T1000 (cell line): ENCODE measurements around the gene CD46.
"Not testable (repeated sequence)": the region's sequence is repeated elsewhere in the genome, so short reads cannot be mapped to it uniquely, and the experiment has no call there.

Experiments
- DNase-seq: peaks from one replicate; lab custom pipeline; 2025; ENCODE audit warnings: mixed read lengths; lab: John Stamatoyannopoulos, UW

The CD46 gene

DNA sequence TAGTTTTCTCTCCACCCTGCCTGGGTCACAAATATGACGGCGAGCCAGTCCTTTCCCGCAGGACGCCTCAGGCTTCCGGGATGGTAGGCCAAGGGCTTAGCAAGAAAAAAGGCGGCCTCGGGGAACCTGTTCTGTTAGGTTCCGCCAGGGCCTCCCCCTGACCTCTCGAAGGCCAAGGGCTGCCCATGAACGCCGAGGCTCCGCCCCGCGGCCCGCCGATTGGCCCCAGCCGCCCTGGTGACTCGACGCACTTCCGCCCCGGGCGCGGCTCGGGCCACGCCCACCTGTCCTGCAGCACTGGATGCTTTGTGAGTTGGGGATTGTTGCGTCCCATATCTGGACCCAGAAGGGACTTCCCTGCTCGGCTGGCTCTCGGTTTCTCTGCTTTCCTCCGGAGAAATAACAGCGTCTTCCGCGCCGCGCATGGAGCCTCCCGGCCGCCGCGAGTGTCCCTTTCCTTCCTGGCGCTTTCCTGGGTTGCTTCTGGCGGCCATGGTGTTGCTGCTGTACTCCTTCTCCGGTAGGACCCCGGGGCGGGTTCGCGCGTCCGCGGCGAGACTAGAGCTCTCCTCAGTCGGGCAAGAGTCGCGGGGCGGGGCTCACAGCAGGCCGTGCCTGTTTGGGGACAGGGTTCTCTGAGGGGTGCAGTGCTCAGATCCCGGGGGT is at the start of gene CD46:
CD46 (plus strand) TSS at position 265 of the 666 bp plus-strand sequence; CDS start at position 424, 159 bp downstream.
- DNase-seq: peak; percentile 89

DNA sequence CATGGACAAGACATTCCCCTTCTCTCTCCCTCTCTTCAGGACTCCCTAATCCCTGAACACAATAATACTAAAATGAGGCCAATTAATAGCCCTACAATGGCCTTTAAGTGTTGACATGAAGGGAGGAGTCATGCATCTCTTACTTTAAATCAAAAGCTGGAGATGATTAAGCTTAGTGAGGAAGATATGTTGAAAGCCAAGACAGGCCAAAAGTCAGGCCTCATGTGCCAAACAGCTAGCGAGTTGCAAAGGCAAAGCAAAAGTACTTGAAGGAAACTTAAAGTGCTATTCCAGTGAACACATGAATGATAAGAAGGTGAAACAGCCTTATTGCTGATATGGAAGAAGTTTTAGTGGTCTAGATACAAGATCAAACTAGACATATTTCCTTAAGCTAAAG is 49.5 kb upstream of the CD46 start:
- DNase-seq: no peak

DNA sequence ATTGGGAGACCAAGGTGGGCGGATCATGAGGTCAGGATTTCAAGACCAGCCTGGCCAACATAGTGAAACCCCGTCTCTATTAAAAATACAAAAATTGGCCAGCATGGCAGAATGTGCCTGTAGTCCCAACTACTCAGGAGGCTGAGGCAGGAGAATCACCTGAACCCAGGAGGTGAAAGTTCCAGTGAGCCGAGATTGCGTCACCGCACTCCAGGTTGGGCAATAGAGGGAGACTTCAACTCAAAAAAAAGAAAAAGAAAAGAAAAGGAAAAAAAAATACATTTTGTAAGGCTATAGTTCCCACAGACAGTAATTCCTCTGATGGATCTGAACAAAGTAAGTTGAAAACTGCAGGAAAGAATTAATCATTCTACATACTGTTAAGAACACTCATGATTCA is 48.1 kb upstream of the CD46 start:
- no peak for DNase-seq

DNA sequence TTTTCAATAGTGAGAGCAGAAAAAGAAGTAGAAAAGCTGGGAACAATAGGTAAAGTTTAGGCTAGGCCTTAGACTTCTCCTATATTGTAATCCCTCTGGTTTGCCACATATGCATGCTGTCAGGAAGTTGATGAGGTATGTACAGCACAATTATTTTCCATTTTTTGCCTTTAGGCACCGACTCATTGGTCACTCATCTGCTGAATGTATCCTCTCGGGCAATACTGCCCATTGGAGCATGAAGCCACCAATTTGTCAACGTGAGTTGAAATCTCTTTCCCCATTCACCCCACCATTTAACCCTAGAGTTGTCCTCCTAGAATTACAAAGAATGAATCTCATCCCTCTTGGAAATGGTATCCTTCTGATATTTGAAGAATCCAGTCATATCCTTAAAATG is 43.9 kb upstream of the CD46 start:
- peak; percentile 6 for DNase-seq

DNA sequence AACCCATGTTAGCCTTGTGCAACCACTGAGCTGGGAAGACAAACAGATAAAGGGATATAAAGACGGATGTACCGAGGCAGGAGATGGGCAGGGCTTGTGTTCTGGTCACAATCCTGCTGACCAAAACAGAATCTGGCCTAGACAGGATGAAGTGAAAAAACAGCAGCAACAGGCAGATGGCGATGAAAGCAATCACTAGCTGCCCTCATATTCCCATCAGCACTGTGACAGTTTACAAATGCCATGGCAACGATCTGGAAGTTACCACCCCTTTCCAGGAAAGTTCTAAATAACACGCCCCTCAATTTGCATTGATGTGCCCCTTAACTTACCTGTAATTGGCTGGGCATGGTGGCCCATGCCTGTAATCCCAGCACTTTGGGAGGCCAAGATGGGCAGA is 40.6 kb upstream of the CD46 start:
- no peak for DNase-seq

DNA sequence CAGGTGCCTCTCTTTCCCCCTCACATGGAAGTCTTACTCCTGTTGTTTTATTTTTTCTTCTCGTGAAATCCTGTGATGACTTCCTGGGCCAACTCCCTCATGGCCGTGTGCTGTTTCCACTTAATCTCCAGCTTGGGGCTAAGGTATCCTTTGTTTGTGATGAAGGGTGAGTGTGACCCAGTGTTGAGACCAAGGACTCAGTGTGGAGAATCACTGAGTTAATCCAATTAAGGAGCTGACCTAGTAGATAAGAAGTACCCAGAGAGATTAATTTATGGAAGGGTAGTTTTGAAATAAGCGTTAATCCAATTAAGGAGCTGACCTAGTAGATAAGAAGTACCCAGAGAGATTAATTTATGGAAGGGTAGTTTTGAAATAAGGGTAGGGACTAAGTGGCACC is 39.2 kb upstream of the CD46 start:
- DNase-seq: not testable (repeated sequence)

DNA sequence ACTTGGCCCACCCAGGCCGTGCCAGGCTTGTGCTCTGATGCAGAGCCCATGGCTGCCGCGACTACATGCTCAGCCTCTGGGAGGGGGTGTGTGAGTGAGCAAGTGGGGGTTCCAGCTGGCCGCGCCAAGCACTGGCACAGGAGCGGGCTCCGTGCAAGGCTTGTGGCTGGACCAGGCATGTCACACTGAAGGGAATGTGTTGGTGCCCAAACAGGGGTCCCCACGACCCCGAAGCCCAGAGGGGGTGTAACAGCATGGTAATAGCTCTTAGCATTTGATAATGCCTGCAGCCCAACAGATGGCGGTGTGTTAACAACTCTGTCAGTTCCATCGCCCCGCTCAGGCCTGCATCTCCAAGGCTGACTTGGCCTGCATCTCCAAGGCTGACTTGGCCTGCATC is 38.3 kb upstream of the CD46 start:
- no peak for DNase-seq

DNA sequence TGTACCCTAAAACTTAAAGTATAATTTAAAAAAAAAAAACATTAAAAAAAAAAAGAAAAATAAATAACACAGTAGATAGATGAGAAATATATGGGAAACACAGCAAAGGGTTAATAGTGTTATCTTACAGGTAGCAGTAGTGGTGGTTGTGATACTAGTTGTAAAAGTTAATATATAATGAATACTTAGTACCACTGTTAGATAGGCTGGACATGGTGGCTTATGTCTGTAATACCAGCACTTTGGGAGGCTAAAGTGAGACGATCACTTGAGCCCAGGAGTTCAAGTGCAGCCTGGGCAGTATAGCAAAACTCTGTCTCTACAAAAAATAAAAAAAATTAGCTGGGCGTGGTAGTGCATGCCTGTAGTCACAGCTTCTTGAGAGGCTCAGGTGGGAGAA is 32.6 kb upstream of the CD46 start:
- no peak for DNase-seq

DNA sequence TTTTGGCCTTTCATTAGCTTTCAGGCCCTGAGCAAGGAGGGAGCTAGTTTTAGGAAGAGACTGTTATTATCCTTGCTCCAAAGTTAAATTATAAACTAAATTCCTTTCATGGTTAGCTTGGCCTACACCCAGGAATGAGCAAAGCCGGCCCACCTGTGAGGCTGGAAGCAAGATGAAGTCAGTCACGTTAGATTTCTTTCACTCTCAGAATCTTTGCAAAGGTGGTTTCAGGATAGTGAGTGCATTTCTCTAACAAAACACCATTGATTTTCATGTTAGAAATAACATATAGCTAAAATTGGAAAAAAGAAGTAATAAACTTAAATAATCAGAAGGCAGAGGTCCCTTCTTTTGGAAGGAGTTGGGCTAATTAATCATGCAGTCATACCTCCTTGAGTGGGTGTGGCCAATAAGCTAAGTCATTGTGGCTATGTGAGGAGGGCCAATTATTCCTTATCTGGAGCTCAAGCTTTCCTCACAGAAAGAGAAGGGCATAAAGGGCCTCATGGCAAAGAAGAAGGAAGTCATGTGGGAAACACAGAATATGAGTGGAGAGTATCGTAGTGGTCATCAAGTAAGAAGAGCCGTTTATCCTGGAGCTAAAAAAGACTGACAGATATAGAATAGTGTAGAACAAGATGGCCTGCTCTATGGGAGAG is 23.5 kb upstream of the CD46 start:
- not testable (repeated sequence) for DNase-seq

DNA sequence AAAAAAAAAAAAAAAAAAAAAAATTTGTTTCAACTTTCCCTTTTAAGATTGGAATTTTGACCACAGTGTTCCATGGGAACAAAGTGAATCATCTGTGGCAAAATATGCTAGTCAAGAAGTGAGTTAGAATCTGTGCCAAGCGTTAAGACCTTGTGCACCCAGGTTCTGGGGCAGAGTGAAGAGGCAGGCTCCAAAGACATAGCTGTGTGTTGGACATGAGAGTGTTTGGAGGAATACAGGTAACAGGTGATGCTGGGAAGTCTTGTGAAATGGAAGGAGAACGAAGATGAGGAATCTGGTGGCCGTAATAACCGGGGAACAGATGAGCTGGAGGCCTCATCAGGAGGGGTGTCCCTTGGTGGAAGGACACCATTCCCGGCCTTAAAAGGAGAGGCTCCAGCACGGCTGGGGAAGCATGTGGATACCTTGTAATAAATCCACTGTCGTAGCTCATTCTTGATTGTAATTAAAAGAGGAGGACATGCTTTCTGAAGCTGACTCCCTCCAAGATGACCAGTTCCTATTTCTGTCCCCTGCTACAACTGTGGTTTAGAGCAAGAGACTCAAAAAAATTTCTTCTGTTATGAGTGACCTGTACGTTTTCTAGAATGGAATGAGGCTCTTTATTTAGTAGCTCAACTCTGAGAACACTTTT is 14.2 kb upstream of the CD46 start:
- DNase-seq: not testable (repeated sequence)

DNA sequence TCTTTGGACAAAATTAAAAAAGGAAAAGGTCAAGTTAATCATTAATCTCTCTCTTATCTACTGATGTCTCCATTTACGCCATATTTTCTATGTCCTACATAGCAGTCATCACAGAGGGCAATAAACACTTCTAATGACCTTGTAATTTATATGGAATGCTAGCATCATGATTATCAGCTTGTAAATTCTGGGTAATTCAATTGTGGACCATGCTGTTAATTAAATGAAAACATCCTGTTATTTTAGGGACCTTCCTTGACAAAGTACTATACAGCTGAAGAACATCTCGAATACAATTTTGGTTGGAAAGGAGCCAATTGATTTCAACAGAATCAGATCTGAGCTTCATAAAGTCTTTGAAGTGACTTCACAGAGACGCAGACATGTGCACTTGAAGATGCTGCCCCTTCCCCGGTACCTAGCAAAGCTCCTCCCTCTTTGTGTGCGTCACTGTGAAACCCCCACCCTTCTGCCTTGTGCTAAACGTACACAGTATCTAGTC is 13.6 kb upstream of the CD46 start:
- DNase-seq: not testable (repeated sequence)

DNA sequence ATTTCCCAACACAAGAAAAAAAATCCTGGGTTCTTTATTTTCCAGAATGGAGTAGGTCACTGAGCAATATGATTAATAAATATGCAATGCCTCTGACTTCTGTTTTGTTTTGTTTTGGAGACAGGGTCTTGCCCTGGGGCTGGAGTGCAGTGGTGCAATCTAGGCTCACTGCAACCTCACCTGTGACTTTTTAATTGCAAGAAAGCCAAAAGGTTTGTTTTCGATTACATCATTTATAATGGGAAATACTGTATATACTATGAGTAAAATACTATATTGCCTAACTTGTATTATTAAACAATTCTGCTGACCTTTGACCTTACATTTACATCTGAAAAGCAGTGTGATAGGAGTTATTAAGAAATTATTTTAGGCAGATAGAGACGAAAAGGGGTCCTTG is 11.6 kb upstream of the CD46 start:
- DNase-seq: no peak

DNA sequence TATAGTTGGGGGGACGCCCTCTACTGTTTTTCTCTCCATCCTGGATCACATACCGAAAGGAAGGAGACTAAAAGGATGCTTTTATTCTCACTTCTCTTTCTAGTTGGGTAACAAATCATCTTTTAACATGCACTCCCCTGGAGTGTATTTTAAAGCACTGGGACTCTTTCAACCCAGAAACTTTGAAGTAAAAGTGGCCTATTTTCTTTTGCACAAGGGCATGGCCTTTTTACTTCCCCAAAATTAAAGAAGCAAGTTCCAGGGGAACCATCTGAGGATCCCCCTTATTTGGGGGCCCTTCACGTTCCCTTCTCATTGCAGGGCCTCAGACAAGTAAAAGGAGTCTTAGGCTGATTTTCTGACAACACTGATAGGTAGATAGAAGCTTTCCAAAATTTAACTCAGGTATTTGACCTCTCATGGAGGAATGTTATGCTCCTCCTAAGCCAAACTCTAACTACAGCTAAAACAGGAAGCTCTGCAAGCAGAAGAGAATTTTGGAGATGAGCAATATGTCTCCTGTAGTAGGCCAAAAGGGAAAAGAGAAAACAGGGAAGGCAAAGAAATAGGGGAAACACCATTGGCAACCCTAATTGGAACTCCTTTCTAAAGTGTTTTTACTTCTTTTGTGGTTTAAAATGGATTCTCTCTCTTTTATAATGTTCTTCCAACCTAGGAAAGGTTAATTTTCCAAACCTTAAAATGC is 8.9 kb upstream of the CD46 start:
- no peak for DNase-seq

DNA sequence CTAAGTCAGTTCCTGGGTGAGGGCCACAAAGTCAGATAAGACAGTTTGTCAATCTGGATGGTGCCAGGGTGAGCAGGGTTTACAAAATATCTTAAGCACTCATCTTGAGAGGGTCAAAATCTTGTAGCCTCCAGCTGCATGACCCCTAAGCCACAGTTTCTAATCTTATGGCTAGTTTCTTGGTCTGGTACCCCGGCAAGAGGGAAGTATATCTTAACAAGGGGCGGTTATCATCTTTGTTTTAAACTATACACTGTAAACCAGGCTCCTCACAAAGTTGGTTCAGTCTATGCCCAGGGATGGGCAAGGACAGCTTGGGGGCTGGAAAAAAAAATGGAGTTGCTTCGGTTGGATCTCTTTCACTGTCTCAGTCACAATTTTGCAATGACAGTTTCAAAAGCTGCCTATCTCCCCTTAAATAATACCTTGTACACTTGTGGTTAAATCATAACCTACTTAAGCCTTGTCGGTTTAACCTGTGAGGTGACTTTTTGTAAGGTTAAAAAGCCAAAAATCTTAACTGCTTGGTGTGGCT is 7.8 kb upstream of the CD46 start:
- no peak for DNase-seq

DNA sequence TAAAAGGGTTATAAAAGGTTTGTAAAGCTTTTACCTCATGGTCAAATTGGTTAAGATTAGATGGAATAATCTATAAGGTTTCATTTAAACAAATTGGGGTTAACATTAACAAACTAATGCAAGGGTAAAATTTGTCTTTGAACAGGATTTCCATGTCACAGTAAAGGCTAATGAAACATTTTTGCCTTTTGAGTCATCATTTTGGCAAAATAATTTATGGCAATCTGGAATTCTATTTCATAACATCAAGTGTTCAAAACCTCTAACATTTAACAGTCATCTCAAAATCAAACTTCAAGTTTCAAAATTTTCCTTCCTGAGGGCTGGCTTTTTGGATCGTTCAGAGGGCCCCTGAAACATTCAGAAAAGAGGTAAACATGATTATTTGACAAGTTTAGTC is 6.6 kb upstream of the CD46 start:
- no peak for DNase-seq

DNA sequence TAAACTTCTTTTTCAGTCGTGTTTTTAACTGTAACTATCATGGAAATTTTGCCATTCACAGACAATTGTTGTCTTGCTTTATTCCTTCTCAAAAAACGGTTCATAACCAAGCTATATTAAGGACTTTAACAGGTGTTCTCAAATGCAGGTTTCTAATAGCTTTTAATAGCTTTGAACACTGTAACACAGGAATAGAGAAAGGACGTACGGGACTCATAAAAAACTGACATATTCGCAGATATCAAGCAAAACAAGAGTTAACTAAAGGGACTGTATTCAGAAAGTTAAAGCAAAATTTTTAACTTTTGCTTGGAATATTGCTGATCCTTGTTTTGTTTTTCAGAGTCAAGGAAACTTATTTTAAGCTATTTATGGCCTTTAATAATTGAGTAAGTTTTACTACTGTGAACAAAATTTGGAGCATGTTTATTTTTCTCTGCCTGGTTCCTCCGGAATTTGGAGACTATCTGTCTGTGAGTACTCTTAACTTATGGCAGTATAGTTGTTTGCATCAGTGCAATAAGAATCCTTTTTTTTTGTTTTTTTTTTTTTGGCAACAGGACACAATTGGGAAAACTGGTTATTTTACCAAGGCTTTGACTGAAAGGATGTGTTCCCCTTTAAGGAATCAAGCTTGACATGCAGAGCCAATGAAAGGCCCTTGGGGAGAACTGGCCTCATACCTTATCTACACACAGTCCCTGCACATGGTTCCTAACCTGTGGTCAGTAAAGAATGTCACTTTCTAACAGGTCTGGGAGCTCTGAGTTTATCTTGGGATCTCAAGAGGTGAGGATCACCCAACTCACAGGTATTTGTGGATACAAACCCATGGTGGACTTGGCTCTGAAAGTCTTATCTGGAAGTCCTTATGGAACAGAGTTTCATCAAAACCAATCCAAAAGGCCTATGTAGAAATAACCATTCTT is 5.8 kb upstream of the CD46 start:
- no peak for DNase-seq

DNA sequence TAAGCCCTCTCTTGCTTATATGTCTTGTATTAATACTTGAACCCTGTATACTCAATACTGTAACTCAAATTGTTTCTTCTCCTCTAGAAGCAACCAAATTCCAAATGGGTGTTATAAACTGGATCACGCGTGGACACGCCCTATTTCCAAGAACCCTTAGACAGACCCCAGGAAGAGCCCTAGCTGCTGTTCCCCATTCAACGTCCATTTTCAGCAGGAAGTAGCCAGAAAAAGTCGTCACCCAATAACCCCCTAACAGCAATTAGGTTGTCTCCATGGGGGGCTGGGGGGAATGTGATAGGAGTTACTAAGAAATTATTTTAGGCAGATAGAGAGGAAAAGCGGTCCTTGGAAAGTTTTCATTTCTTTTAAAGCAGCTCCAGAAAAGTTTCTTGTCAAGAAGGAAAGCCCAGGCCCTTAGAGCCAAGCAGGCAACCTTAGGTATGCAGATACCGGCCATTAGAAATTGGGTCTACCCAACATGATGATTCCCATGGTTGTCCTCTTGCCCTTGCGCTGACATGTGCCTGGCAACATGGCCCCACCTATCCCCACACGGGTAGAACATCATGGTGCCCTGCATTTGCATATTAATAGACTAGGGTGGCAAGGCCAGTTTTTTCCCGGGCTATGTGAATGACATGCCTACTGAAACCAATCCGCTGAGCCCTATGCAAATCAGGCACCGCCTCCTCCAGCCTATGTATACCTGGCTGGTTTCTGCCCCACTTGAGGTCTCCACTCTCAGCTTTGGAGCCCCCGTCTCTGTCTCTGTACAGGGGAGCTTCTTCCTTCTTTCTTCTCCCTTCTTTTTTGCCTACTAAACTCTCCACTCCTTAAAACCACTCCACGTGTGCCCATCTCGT is 4.0 kb upstream of the CD46 start:
- no peak for DNase-seq

DNA sequence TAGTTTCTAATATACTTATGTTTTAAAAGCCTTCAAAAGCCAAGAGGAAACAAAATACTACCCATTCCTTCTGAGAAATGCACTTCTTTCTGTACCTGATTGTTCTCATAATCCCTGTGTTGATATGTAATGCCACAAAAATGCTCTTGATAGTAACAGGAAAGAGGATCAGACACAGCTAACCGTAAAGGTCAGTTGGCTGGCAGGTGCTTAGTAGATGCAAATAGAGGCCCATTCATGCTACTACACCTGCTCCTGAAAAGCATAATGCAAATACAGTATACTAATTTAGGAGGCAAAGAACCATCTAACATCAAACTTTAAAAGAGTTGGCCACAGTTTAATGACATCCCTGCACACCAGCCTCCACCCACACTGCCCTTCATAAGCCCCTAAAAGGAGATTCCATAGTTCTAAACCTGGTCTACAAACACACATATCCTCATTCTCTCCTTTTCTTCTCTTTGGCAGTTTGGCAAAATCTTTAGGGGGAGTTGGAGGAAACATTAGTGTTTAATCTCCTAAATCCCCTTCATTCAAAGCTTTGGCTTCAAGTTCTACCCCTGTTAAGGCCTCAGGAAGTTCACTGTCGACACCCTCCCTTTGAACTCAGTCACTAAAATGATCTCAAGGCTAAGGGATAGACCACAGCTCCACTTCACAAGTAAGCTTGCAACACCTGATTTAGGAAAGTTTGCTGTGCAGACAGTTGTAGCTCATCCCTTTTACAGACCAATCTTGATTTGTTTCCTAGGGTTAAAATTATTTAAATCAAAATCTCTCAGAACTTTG is 2.9 kb upstream of the CD46 start:
- DNase-seq: no peak

DNA sequence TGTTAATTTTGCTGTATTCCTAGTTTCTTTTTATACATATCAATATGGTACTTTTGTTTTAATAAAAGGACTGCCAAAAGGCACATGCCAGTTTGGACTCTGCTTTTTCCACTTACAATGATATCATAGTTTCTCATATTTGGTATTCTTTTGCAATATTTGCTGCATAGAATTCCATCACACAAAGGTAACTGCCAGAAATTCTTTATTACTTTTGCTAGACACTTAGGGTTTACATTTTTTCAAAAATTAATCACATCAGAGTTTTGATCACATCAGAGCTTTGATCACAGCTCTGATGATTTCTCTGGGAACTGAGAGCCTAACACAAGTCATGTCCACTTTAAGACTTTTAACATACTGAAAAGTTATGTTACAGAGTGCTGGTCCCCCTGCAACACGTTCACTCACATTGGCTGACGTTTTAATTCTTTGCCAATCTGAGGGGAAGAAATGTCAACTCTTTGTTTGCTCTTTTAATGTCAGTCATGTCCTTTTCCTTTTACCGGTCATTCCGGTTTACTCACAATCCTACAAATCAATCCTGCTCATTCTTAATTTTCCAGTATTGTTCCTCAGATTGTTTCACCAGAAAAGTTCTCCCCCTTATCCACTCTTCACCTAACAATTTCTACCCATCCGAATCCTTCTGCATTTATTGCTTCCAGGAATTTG is 1.1 kb upstream of the CD46 start:
- DNase-seq: no peak
